Activated CD8-positive, alpha-beta memory T cell treated with anti-CD3 and anti-CD28 coated beads, Interleukin-2, amount 50 U/mL, for 24 hours (primary cell): Measurements from ENCODE around the gene OTUB1.

Experiments used
- DNase-seq: peaks from one replicate; pipeline ENCODE4 v3.0.0-alpha.2; 2020; ENCODE audit errors: extremely low read depth

Gene OTUB1

GRCh38 chr11:64022125-64022784 lies 36.0 kb downstream of the OTUB1 start:
- no peak for DNase-seq

DNA sequence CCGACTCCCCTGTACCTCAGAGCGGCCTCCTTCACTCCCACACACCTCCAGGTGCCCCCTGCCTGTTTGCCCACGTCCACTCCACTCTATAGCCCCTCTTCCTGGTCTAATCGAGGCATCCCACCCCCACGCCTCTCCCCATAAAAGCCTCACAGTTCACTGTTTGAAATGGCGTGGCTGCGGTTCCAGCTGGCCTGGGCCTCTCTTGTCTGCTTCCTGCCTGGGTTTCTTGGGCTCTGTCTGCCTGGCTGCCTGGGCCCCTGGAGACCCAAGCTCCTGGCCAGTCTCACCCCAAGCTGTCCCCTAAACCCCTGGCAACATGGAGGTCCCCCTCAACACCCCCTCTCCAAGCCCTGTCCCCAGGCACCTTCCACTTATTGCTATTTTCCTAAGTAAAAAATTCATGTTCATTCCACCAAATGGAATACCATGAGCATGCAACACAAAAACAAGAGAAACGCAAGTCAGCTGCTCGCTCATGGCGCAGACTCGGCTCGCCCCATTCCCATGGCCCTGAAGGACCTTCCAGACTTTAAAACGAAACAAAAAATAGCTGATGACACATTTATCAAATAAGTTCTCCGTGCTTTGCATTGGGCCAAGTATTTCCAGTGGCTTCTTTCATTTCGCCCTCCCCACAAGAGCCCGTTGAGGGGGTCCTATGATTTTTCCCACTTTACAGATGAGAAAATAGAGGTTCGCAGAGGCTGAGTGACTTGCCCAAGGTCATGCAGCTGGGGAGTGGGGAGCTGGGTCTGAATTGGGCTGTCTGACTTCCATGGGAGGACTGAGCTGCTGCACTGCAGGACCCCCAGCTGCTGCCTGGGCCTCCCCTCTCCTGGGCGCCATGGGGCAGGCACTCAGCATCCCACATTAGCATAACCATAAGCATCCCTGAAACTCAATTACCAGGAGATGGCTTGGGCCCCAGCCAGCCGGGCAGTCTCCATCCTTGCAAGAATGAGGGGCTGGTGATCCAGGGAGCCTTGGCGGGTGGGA lies 37.8 kb downstream of the OTUB1 start:
- DNase-seq: no peak

- DNase-seq: no peak
These were observed 39.0 kb downstream of the OTUB1 start for GRCh38 chr11:64025205-64025604.

- no peak for DNase-seq
These were observed 40.5 kb downstream of the OTUB1 start for GRCh38 chr11:64026575-64027205.

GRCh38 chr11:64027651-64028397 lies 41.6 kb downstream of the OTUB1 start:
- no peak for DNase-seq

- DNase-seq: no peak
These were observed 42.3 kb downstream of the OTUB1 start for GRCh38 chr11:64028398-64029115.

GRCh38 chr11:64029773-64030172 lies 43.5 kb downstream of the OTUB1 start:
- DNase-seq: no peak

- no peak for DNase-seq
These were observed 44.8 kb downstream of the OTUB1 start for GRCh38 chr11:64031001-64031400.

DNA sequence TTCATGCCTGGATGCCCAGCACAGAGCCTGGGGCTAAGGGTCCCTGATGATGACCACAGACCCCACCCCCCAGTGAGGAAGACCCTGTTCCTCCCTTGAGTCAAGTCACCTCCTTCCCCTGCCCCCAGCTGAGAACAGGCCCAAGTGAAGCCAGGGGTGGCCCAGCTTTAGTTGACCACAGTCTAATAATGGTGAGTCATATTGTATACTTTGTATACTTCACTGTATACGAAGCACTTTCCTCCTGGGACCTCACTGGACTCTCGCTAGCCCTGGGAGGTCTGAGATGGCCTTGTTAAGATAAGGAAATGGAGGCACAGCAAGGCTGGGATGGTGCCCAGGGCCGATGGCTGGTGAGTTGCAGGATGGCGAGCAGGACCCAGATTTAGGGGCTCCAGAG lies 45.8 kb downstream of the OTUB1 start:
- DNase-seq: no peak

DNA sequence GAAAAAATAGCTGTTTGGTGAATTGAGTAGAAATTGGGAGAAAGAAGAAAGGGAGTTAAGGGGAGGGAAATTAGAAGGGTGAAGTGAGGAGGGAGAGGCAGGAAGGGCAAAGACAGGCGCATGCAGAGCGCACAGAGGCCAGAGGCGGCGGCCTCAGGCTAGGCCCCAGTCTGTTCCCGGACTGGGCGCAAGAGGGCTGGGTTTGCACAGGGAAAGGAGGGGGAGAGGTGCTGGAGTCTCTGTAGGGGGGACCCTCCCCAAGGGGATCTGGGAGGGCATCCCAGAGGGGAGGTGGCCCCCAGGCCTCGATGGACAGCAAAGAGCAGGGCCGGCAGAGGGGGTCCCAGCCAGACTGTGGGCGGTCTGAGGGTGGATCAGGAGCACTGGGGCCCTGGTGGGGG lies 48.2 kb downstream of the OTUB1 start:
- DNase-seq: no peak

GRCh38 chr11:64035081-64035524 lies 48.9 kb downstream of the OTUB1 start:
- no peak for DNase-seq

DNA sequence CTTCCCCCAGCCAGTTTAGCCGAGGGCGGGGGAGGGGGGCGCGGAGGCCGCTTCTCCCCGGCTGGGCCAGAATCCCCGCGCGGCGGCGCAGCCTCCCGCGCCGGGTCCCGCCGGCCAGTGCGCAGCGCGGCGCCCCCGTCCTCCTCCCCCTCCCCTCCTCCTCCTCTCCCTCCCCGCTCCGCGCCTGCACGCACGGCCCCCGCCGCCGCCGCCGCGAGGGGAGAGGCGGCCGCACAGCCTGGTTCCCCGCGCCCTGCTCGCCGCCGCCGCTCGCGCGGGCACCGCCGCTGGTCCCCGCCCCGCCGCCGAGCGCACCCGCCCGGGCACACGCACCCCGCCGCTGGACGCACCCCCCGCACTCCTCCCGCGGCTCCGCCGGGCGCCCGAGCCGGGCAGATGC lies 49.3 kb downstream of the OTUB1 start, which contains the start of gene FLRT1:
Gene FLRT1 (plus strand): TSS at position 356 of the 400 bp plus-strand sequence. CDS start 80,337 bp downstream, outside the sequence.
- DNase-seq: no peak

- DNase-seq: no peak
These were observed 50.1 kb downstream of the OTUB1 start for GRCh38 chr11:64036087-64037026.

DNA sequence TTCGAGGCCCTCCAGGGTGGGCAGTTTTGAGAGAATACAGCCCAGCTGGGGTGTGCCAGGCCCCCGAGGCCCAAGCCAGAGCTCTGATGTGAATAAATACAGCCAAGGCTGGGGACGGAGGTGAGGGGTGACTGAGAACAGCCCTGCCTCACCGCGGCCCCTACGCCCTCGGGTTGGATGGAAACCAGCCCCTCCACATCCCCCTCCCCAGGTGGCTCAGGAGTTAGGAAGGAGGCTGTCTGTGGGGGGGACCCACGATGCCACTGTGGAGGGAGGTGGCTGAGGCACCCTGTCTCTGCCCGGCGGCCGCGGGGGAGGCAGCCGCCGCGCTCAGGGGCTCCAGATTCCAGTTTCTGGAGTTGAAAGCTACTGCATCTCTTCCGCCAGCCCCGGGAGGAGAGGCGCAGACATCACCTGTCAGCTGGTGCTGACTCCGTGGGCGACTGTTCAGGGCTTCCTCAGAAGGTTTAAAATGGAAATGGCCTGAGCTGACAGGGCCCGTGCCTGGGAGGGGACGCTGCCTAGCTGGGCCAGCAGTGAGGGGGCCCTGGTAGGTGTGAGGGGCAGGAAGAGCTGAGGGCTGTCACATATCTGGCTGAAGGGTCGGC lies 50.9 kb downstream of the OTUB1 start:
- DNase-seq: no peak

DNA sequence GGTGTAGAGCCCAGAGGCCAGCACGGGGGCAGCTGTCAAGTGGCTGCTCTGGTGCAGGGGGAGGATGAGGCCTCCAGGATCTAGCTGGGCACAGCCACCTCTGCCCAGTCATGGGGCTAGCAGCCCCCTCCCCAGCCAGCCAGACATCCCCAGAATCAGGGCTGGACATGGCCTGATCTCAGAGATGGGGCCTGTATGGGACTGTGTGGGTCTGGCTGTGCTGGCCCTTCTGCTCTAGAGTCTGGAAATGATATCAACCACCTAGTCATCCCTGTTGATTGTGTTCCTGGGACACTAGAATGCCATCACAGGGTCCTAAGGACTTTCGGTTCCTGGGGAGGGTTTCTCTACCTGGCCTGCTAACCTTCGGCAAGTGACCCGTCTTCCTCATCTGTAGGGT lies 52.3 kb downstream of the OTUB1 start:
- no peak for DNase-seq

GRCh38 chr11:64039012-64039665 lies 52.9 kb downstream of the OTUB1 start:
- DNase-seq: no peak

DNA sequence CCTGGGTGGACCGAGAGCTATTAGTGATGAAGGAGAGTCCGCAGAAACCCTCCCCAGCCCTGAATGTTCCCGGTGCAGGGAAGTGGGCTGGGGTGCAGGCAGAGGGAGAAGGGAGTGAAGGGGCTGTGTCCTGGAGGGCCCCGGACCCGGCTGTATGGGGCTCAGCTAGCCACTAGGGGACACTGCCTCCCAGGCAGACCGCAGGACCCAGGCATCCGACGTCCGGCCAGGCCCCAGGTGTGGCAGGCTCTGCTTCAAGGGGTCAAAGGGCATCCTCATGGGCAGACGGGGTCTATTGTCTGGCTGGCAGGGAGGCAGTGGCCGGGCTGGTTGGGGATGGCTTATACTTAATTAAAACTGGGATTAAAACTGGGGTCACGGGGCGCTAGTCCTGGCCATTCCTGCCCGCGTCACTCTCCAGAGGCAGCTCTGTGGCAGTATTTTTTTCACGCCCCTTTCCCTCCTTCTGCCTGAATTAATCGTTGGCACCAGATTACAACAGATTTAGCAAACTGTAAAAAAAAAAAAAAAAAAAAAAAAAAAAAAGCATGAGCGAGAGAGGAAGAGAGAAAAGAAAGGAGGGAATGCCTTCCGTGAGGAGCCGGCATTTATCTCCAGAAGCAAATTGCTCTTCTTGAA lies 54.6 kb downstream of the OTUB1 start:
- DNase-seq: no peak

- DNase-seq: no peak
These were observed 55.6 kb downstream of the OTUB1 start for GRCh38 chr11:64041846-64042245.
